ENCODE results near the gene EBI3.
A peak's percentile ranks its signal among the peaks of the same experiment; 100 is the strongest.
"Not testable (repeated sequence)": the region's sequence is repeated elsewhere in the genome, so short reads cannot be mapped to it uniquely, and the experiment has no call there.

EBI3 gene

GRCh38 chr19:4232139-4232538 lies 2.8 kb downstream of the EBI3 start:
- 85% methylated on average over 5 of the region's 5 CpGs for WGBS
- H3K36me3 ChIP-seq (ENCODE audit: control insufficient read depth in 1 of 2, insufficient read depth in 2 of 2, low read depth in 1 of 2, low read length in 2 of 2): peaks cover 0 to 10% of the 10 kb centered on the region in 2 experiments
- not testable (repeated sequence) for H2BK12ac ChIP-seq (ENCODE audit: low read length in 2 of 2); H2AFZ ChIP-seq (ENCODE audit: low read depth, low read length); H4K8ac ChIP-seq (ENCODE audit: low read length); H3K27ac ChIP-seq (ENCODE audit: low read length, poor library complexity, severe bottlenecking); DNase-seq; H3K4me2 ChIP-seq (ENCODE audit: low read length, poor library complexity, severe bottlenecking); H3K23ac ChIP-seq (ENCODE audit: low read length in 2 of 2); H3K79me1 ChIP-seq (replicated peaks; ENCODE audit: low read length, poor library complexity, severe bottlenecking); H3K9me3 ChIP-seq (ENCODE audit: control insufficient read depth, low read length); H2BK15ac ChIP-seq (ENCODE audit: low read depth, poor library complexity, severe bottlenecking); H2AK5ac ChIP-seq (ENCODE audit: low read length, severe bottlenecking); H3K4ac ChIP-seq (ENCODE audit: low read depth in 1 of 2, low read length in 2 of 2); H2BK120ac ChIP-seq (ENCODE audit: low read depth, low read length); H3K4me3 ChIP-seq (ENCODE audit: insufficient read depth in 1 of 2, low read depth in 1 of 2, low read length in 2 of 2); H3K9ac ChIP-seq (ENCODE audit: low read length); H2BK5ac ChIP-seq (ENCODE audit: low read depth, low read length, poor library complexity, severe bottlenecking); H4K91ac ChIP-seq (ENCODE audit: low read length); H3K18ac ChIP-seq (ENCODE audit: low read depth in 1 of 2, low read length in 2 of 2); H3K14ac ChIP-seq (ENCODE audit: low read length in 2 of 2)
- H3K4me1 ChIP-seq (ENCODE audit: control insufficient read depth, insufficient read depth, low read depth, low read length): peaks cover 13% of the 10 kb centered on the region
- H3K27me3 ChIP-seq (ENCODE audit: control insufficient read depth in 1 of 2, insufficient read depth in 1 of 2, low read length in 2 of 2): peaks cover 0 to 53% of the 10 kb centered on the region in 2 experiments

DNA sequence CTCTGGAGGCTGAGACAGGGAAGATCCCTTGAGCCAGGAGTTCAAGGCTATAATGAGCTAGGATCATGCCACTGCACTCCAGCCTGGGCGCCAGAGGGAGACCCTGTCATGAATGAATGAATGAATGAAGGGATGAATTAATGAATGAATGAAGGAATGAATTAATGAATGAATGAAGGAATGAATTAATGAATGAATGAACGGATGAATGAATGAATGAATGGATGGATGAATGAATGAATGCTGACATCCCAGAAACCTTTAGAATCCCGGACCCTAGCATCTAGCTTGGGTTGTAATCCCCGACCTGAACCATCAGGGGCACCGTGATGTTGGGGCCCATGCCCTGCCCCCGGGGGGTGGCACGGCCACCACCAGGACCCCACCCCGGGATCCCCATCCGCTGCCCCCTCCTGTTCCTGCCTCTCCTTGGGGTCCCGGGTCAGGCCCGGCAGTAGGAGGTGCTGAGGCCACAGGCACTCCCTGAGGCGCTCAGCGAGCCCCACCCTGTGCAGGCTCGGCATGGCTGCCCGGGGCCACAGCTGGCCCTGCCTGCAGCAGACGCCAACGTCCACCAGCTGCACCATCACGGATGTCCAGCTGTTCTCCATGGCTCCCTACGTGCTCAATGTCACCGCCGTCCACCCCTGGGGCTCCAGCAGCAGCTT lies 3.4 kb downstream of the EBI3 start:
- 79% methylated on average over 21 of the region's 21 CpGs for WGBS
- Histone ChIP-seq H2AFZ (ENCODE audit: low read depth, low read length) (no peak overlapping the region), H2BK5ac (ENCODE audit: low read depth, low read length, poor library complexity, severe bottlenecking) (no peak overlapping the region), H4K91ac (ENCODE audit: low read length) (no peak overlapping the region), H2BK15ac (ENCODE audit: low read depth, poor library complexity, severe bottlenecking) (no peak overlapping the region), H3K9ac (ENCODE audit: low read length) (no peak overlapping the region), H3K14ac (ENCODE audit: low read length in 2 of 2) (no peak overlapping the region), H3K4me3 (ENCODE audit: insufficient read depth in 1 of 2, low read depth in 1 of 2, low read length in 2 of 2) (no peak overlapping the region), H3K4me2 (ENCODE audit: low read length, poor library complexity, severe bottlenecking) (no peak overlapping the region), H2BK120ac (ENCODE audit: low read depth, low read length) (no peak overlapping the region), H3K4ac (ENCODE audit: low read depth in 1 of 2, low read length in 2 of 2) (no peak overlapping the region), H3K23ac (ENCODE audit: low read length in 2 of 2) (no peak overlapping the region), H3K36me3 (ENCODE audit: control insufficient read depth in 1 of 2, insufficient read depth in 2 of 2, low read depth in 1 of 2, low read length in 2 of 2) (peaks cover 0 to 13% of the 10 kb centered on the region in 2 experiments), H3K4me1 (ENCODE audit: control insufficient read depth, insufficient read depth, low read depth, low read length) (peaks cover 13% of the 10 kb centered on the region), H3K79me1 (replicated peaks; ENCODE audit: low read length, poor library complexity, severe bottlenecking) (no peaks in the 10 kb centered on the region), H3K18ac (ENCODE audit: low read depth in 1 of 2, low read length in 2 of 2) (no peak overlapping the region), H2AK5ac (ENCODE audit: low read length, severe bottlenecking) (no peak overlapping the region), H3K27me3 (ENCODE audit: control insufficient read depth in 1 of 2, insufficient read depth in 1 of 2, low read length in 2 of 2) (peaks cover 0 to 50% of the 10 kb centered on the region in 2 experiments), H4K8ac (ENCODE audit: low read length) (no peak overlapping the region), H2BK12ac (ENCODE audit: low read length in 2 of 2) (no peak overlapping the region), H3K9me3 (ENCODE audit: control insufficient read depth, low read length) (no peaks in the 10 kb centered on the region), H3K27ac (ENCODE audit: low read length, poor library complexity, severe bottlenecking) (no peak overlapping the region)
- no peak for DNase-seq

DNA sequence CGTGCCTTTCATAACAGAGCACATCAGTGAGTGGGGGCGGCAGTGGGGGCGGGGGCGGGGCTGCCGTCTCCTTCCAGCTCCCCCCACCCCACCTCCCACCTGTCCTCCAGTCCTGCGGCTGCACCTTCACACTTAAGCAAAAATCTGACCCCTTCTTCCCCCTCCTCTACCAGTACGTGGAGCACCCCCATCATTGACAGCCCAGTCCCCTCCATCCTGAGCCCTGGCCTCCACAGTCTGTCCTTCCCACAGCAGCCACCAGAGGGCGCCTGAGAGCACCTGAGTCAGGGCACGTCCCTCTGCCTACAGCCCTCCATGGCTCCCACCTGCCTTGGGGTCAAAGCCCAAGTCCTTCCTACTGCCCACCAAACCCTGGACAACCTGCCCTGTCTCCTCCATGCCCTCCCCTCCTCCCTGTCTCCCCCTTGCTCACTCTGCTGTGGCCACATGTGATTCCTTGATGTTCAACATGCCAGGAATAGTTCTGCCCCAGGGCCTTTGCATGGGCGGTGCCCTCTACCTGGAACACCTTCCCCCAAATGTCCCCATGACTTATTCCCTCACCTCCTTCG lies 4.0 kb downstream of the EBI3 start:
- no peak overlapping the region for H3K4ac ChIP-seq (ENCODE audit: low read depth in 1 of 2, low read length in 2 of 2)
- H4K8ac ChIP-seq (ENCODE audit: low read length): no peak overlapping the region
- H2AK5ac ChIP-seq (ENCODE audit: low read length, severe bottlenecking): no peak overlapping the region
- peak overlapping the region in 1 of 2 experiments; percentile 73 for H2BK12ac ChIP-seq (ENCODE audit: low read length in 2 of 2)
- H3K9ac ChIP-seq (ENCODE audit: low read length): no peak overlapping the region
- no peak overlapping the region for H3K4me2 ChIP-seq (ENCODE audit: low read length, poor library complexity, severe bottlenecking)
- H2BK15ac ChIP-seq (ENCODE audit: low read depth, poor library complexity, severe bottlenecking): no peak overlapping the region
- peaks cover 0 to 13% of the 10 kb centered on the region in 2 experiments for H3K36me3 ChIP-seq (ENCODE audit: control insufficient read depth in 1 of 2, insufficient read depth in 2 of 2, low read depth in 1 of 2, low read length in 2 of 2)
- 60% methylated on average over 11 of the region's 11 CpGs for WGBS
- no peak overlapping the region for H4K91ac ChIP-seq (ENCODE audit: low read length)
- DNase-seq: peak; percentile 25
- H3K4me3 ChIP-seq (ENCODE audit: insufficient read depth in 1 of 2, low read depth in 1 of 2, low read length in 2 of 2): no peak overlapping the region
- H2BK120ac ChIP-seq (ENCODE audit: low read depth, low read length): no peak overlapping the region
- no peak overlapping the region for H2AFZ ChIP-seq (ENCODE audit: low read depth, low read length)
- H3K23ac ChIP-seq (ENCODE audit: low read length in 2 of 2): no peak overlapping the region
- H3K14ac ChIP-seq (ENCODE audit: low read length in 2 of 2): no peak overlapping the region
- peak overlapping the region in 1 of 2 experiments; percentile 16 for H3K18ac ChIP-seq (ENCODE audit: low read depth in 1 of 2, low read length in 2 of 2)
- no peak overlapping the region for H2BK5ac ChIP-seq (ENCODE audit: low read depth, low read length, poor library complexity, severe bottlenecking)
- peaks cover 0 to 44% of the 10 kb centered on the region in 2 experiments for H3K27me3 ChIP-seq (ENCODE audit: control insufficient read depth in 1 of 2, insufficient read depth in 1 of 2, low read length in 2 of 2)
- peaks cover 13% of the 10 kb centered on the region for H3K4me1 ChIP-seq (ENCODE audit: control insufficient read depth, insufficient read depth, low read depth, low read length)
- H3K9me3 ChIP-seq (ENCODE audit: control insufficient read depth, low read length): no peaks in the 10 kb centered on the region
- H3K27ac ChIP-seq (ENCODE audit: low read length, poor library complexity, severe bottlenecking): no peak overlapping the region
- H3K79me1 ChIP-seq (replicated peaks; ENCODE audit: low read length, poor library complexity, severe bottlenecking): no peaks in the 10 kb centered on the region

- no peak overlapping the region for H4K8ac ChIP-seq (ENCODE audit: low read length)
- H3K9ac ChIP-seq (ENCODE audit: low read length): no peak overlapping the region
- H3K27me3 ChIP-seq (ENCODE audit: control insufficient read depth in 1 of 2, insufficient read depth in 1 of 2, low read length in 2 of 2): peaks cover 0 to 34% of the 10 kb centered on the region in 2 experiments
- H2BK5ac ChIP-seq (ENCODE audit: low read depth, low read length, poor library complexity, severe bottlenecking): no peak overlapping the region
- DNase-seq: peak; percentile 34
- no peak overlapping the region for H3K4me2 ChIP-seq (ENCODE audit: low read length, poor library complexity, severe bottlenecking)
- 68% methylated on average over 17 of the region's 21 CpGs for whole genome bisulfite sequencing
- no peak overlapping the region for H2AFZ ChIP-seq (ENCODE audit: low read depth, low read length)
- no peak overlapping the region for H2BK12ac ChIP-seq (ENCODE audit: low read length in 2 of 2)
- H3K4me1 ChIP-seq (ENCODE audit: control insufficient read depth, insufficient read depth, low read depth, low read length): peaks cover 10% of the 10 kb centered on the region
- no peaks in the 10 kb centered on the region for H3K79me1 ChIP-seq (replicated peaks; ENCODE audit: low read length, poor library complexity, severe bottlenecking)
- H3K4me3 ChIP-seq (ENCODE audit: insufficient read depth in 1 of 2, low read depth in 1 of 2, low read length in 2 of 2): no peak overlapping the region
- no peak overlapping the region for H4K91ac ChIP-seq (ENCODE audit: low read length)
- no peak overlapping the region for H3K27ac ChIP-seq (ENCODE audit: low read length, poor library complexity, severe bottlenecking)
- H3K36me3 ChIP-seq (ENCODE audit: control insufficient read depth in 1 of 2, insufficient read depth in 2 of 2, low read depth in 1 of 2, low read length in 2 of 2): peaks cover 0 to 13% of the 10 kb centered on the region in 2 experiments
- H3K4ac ChIP-seq (ENCODE audit: low read depth in 1 of 2, low read length in 2 of 2): no peak overlapping the region
- H3K23ac ChIP-seq (ENCODE audit: low read length in 2 of 2): no peak overlapping the region
- no peaks in the 10 kb centered on the region for H3K9me3 ChIP-seq (ENCODE audit: control insufficient read depth, low read length)
- peak overlapping the region; percentile 22 for H2AK5ac ChIP-seq (ENCODE audit: low read length, severe bottlenecking)
- no peak overlapping the region for H2BK120ac ChIP-seq (ENCODE audit: low read depth, low read length)
- H2BK15ac ChIP-seq (ENCODE audit: low read depth, poor library complexity, severe bottlenecking): no peak overlapping the region
- H3K18ac ChIP-seq (ENCODE audit: low read depth in 1 of 2, low read length in 2 of 2): peak overlapping the region in 1 of 2 experiments; percentile 2
- H3K14ac ChIP-seq (ENCODE audit: low read length in 2 of 2): no peak overlapping the region
Measured at GRCh38 chr19:4234142-4234861, 5.0 kb downstream of the EBI3 start.
